ENCODE data around the gene SMG5.

The SMG5 gene

DNA sequence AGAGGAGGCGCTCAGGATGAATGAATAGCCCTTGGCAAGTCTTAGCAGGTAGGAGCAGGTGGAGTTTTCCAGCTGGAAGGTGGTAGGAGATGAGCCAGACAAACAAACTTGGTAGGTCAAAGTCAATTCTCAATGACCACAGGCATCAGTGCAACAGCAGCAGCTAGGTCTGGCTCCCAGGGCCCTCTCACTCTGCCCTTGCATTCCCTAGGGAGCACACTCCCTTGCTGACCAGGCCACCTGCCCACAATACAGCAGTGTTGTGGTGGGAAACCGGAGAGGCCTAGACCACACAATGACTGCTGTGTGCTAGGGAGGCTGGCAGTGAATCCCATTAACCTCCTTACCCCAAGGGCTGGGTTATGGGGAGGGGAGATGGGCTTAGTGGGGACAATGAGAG, 21.7 kb downstream of the SMG5 start:
- Histone ChIP-seq H3K36me3 (replicated peaks; ENCODE audit: insufficient read depth, low read length) (peaks cover 32% of the 10 kb centered on the region), H3K79me2 (ENCODE audit: low read length) (0 out of 2 replicates have a peak, but pooled peaks cover 9% of the 10 kb centered on the region), H2AFZ (ENCODE audit: low read length) (no peak overlapping the region), H3K27me3 (replicated peaks; ENCODE audit: insufficient read depth, low read length) (no peaks in the 10 kb centered on the region), H3K27ac (ENCODE audit: low read length) (no peak overlapping the region), H4K20me1 (ENCODE audit: insufficient read depth, low read length) (no peaks in the 10 kb centered on the region), H3F3A (ENCODE audit: insufficient read depth, low read length) (no peaks in the 10 kb centered on the region), H3K9me3 (replicated peaks; ENCODE audit: insufficient read depth, low read length) (no peaks in the 10 kb centered on the region), H3K9ac (ENCODE audit: low read length) (no peak overlapping the region), H3K4me3 (ENCODE audit: low read length) (no peak overlapping the region), H3K4me1 (ENCODE audit: low read length) (no peaks in the 10 kb centered on the region), H3K9me2 (replicated peaks; ENCODE audit: insufficient read depth, low read length) (no peaks in the 10 kb centered on the region), H3K4me2 (ENCODE audit: low read depth, low read length) (no peak overlapping the region)
- DNase-seq: no peak
- TF ChIP-seq, protein P1, sequence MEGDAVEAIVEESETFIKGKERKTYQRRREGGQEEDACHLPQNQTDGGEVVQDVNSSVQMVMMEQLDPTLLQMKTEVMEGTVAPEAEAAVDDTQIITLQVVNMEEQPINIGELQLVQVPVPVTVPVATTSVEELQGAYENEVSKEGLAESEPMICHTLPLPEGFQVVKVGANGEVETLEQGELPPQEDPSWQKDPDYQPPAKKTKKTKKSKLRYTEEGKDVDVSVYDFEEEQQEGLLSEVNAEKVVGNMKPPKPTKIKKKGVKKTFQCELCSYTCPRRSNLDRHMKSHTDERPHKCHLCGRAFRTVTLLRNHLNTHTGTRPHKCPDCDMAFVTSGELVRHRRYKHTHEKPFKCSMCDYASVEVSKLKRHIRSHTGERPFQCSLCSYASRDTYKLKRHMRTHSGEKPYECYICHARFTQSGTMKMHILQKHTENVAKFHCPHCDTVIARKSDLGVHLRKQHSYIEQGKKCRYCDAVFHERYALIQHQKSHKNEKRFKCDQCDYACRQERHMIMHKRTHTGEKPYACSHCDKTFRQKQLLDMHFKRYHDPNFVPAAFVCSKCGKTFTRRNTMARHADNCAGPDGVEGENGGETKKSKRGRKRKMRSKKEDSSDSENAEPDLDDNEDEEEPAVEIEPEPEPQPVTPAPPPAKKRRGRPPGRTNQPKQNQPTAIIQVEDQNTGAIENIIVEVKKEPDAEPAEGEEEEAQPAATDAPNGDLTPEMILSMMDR (IDR thresholded peaks at IDR 0.05; ENCODE audit: low read length): no peak

GRCh38 chr1:156259805-156260204, 22.8 kb downstream of the SMG5 start:
- no peak overlapping the region for H3K27ac ChIP-seq (ENCODE audit: low read length)

GRCh38 chr1:156258859-156259258, 23.8 kb downstream of the SMG5 start:
- Histone ChIP-seq H3K9ac (ENCODE audit: low read length) (no peak overlapping the region), H3K4me3 (ENCODE audit: low read length) (no peak overlapping the region), H3K9me2 (replicated peaks; ENCODE audit: insufficient read depth, low read length) (no peaks in the 10 kb centered on the region), H3K79me2 (ENCODE audit: low read length) (0 out of 2 replicates have a peak, but pooled peaks cover 3% of the 10 kb centered on the region), H3K27me3 (replicated peaks; ENCODE audit: insufficient read depth, low read length) (no peaks in the 10 kb centered on the region), H2AFZ (ENCODE audit: low read length) (no peak overlapping the region), H3K9me3 (replicated peaks; ENCODE audit: insufficient read depth, low read length) (no peaks in the 10 kb centered on the region), H3K4me2 (ENCODE audit: low read depth, low read length) (no peak overlapping the region), H3K27ac (ENCODE audit: low read length) (no peak overlapping the region), H3K4me1 (ENCODE audit: low read length) (no peaks in the 10 kb centered on the region), H3F3A (ENCODE audit: insufficient read depth, low read length) (no peaks in the 10 kb centered on the region), H4K20me1 (ENCODE audit: insufficient read depth, low read length) (no peaks in the 10 kb centered on the region), H3K36me3 (replicated peaks; ENCODE audit: insufficient read depth, low read length) (peaks cover 32% of the 10 kb centered on the region)
- TF ChIP-seq EZH2 (optimal IDR thresholded peaks at IDR 0.05; ENCODE audit: low read depth, low read length): no peak
- TF ChIP-seq EZH2phosphoT487 (IDR thresholded peaks at IDR 0.05; ENCODE audit: low read length): no peak
- TF ChIP-seq, protein P1 (IDR thresholded peaks at IDR 0.05; ENCODE audit: low read length): no peak
- DNase-seq: no peak

More at GRCh38 chr1:156259805-156260204, 22.8 kb downstream of the SMG5 start:
- TF ChIP-seq, protein P1 (IDR thresholded peaks at IDR 0.05; ENCODE audit: low read length): peak; percentile 40
- TF ChIP-seq EZH2phosphoT487 (IDR thresholded peaks at IDR 0.05; ENCODE audit: low read length): no peak
- no peaks in the 10 kb centered on the region for H3K9me2 ChIP-seq (replicated peaks; ENCODE audit: insufficient read depth, low read length)
- H3K4me2 ChIP-seq (ENCODE audit: low read depth, low read length): no peak overlapping the region
- H4K20me1 ChIP-seq (ENCODE audit: insufficient read depth, low read length): no peaks in the 10 kb centered on the region
- 0 out of 2 replicates have a peak, but pooled peaks cover 3% of the 10 kb centered on the region for H3K79me2 ChIP-seq (ENCODE audit: low read length)
- H3K36me3 ChIP-seq (replicated peaks; ENCODE audit: insufficient read depth, low read length): peaks cover 32% of the 10 kb centered on the region
- H3K4me1 ChIP-seq (ENCODE audit: low read length): no peaks in the 10 kb centered on the region
- no peak overlapping the region for H2AFZ ChIP-seq (ENCODE audit: low read length)
- H3K27me3 ChIP-seq (replicated peaks; ENCODE audit: insufficient read depth, low read length): no peaks in the 10 kb centered on the region
- DNase-seq: no peak
- H3F3A ChIP-seq (ENCODE audit: insufficient read depth, low read length): no peaks in the 10 kb centered on the region
- no peak overlapping the region for H3K4me3 ChIP-seq (ENCODE audit: low read length)
- no peaks in the 10 kb centered on the region for H3K9me3 ChIP-seq (replicated peaks; ENCODE audit: insufficient read depth, low read length)
- H3K9ac ChIP-seq (ENCODE audit: low read length): no peak overlapping the region

All from MM.1S (cell line).